Measurements from ENCODE around the gene GPR135.
A peak's percentile ranks its signal among the peaks of the same experiment; 100 is the strongest.

Gene GPR135

DNA sequence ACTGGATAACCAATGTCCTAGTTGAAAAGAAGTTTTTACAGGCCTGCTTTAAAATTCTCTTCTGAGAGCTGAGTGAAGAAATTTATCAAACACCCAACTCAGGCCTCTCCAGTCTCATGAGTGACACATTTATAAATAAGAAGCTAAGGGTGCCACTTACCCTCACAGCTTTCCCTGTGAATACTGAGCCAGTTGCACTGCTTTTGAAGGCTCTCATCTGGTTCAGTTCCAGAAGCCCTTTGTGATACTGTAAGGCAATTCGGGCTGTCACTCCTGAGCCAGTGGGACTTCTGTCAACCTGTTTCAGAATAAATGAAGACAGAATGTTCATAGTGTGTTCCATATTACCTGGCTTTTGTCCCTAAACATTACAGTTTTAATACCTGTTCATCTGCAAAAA, 10.5 kb upstream of the GPR135 start:
- Histone ChIP-seq H3K4me3 (ENCODE audit: low read length) (no peak overlapping the region), H3K9me3 (ENCODE audit: control insufficient read depth, insufficient read depth, low read length) (no peaks in the 10 kb centered on the region), H3K27me3 (ENCODE audit: control insufficient read depth, insufficient read depth, low read length) (no peaks in the 10 kb centered on the region), H3K4me1 (ENCODE audit: control insufficient read depth, insufficient read depth, low read length) (no peaks in the 10 kb centered on the region), H3K36me3 (ENCODE audit: control insufficient read depth, insufficient read depth, low read length) (no peaks in the 10 kb centered on the region; the same call in 1 of the 2 replicates), H3K27ac (ENCODE audit: low read length) (no peak overlapping the region)
- DNase-seq (ENCODE audit: low read depth, low spot score): no peak
- no CpG with 5 or more reads among the region's 1 CpG for WGBS (ENCODE audit: insufficient coverage, insufficient read length)

DNA sequence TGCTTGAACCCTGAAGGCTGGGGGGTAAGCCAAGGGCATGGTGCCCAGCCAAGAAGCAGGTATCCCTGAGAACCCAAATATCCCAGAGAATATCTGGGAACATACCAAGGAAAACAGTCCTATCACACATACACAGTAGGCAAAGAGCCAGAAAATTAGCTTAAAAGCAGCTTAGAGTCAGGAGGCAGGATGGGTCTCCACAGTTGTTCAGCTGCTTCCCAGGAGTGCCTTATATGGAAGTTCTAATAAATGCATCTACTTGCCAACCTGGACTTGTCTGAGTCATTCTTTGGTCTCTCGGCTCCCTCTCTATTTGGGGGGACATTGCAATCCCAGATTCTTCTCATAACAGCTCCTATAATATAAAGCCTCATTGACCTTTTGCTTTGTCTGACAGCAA, 9.0 kb upstream of the GPR135 start:
- H3K9me3 ChIP-seq (ENCODE audit: control insufficient read depth, insufficient read depth, low read length): no peaks in the 10 kb centered on the region
- H3K4me1 ChIP-seq (ENCODE audit: control insufficient read depth, insufficient read depth, low read length): no peaks in the 10 kb centered on the region
- no CpG with 5 or more reads among the region's 1 CpG for WGBS (ENCODE audit: insufficient coverage, insufficient read length)
- no peak overlapping the region for H3K27ac ChIP-seq (ENCODE audit: low read length)
- no peaks in the 10 kb centered on the region for H3K27me3 ChIP-seq (ENCODE audit: control insufficient read depth, insufficient read depth, low read length)
- no peak overlapping the region for H3K4me3 ChIP-seq (ENCODE audit: low read length)
- no peak for DNase-seq (ENCODE audit: low read depth, low spot score)
- H3K36me3 ChIP-seq (ENCODE audit: control insufficient read depth, insufficient read depth, low read length): no peaks in the 10 kb centered on the region; the same call in 1 of the 2 replicates

DNA sequence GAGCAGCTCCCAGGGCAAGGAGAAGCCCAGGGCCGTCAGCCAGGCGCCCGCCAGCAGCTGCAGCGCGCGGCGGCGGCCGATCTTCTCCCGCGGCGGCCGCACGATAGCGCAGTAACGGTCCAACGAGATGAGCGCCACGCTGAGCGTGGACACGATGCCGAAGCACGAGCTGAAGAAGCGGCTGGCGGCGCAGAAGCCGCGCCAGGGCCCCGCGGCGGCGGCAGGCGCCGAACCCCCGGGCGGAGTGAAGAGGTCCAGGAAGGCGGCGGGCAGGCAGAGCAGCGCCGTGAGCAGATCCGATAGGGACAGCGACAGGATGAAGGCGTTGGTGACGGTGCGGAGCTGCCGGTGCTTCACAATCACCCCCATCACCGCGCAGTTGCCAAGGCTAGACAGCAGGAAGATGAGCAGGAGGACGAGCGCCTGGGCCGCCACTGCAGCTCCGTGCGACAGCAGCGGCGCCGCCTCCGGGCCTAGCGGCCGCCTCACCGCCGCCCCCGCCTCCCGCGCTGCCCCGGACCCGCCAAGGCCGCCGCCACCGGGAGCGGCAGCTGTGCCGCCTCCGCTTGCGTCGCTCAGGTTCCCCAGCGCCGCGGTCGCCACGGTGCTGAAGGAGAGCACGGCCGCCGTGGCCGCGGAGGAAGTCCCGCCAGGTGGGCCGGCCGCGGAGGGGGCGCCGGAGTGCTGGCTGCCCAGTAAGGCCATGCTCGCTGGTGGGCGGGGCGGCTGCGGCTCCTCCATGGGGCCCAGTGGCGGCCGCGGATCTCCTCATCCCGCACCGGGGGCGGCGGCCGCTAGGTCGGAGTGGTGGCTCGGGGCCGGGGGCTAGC, 479 bp downstream of the GPR135 start:
- WGBS (ENCODE audit: insufficient coverage, insufficient read length): no CpG with 5 or more reads among the region's 105 CpGs

DNA sequence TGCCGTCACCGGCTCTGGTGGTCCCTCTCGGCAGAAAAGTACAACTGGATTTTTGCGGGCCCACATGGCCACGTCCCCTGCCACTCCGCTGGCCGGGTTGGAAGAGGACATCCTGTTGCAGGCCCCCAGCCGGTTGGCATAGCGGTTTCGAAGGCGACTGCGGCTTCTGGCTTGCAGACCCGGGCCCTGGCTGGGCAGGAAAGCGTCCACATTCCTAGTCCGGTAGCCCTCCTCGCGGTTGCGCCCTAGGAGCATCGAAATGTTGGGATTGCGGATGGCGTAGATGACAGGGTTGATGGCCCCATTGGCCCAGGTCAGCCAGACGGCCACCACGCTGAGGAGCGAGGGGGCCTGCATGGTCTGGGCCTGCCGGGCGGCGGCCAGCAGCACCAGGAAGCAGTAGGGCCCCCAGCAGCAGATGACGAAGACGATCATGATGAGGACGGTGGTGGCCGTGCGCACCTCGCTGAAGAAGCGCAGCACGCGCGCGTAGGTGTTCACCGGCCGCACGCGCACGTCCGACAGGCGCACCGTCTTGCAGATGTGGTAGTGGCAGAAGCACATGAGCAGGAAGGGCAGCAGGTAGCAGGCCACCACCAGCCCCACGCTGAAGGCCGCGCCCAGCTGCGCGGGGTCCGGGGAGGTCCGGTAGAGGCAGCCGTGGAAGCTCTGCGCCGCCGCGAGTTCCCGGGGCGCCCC, 1.2 kb downstream of the GPR135 start:
- H3K27me3 ChIP-seq (ENCODE audit: control insufficient read depth, insufficient read depth, low read length): peaks cover 7% of the 10 kb centered on the region; the same call in 1 of the 2 replicates
- H3K27ac ChIP-seq (ENCODE audit: low read length): no peak overlapping the region
- H3K9me3 ChIP-seq (ENCODE audit: control insufficient read depth, insufficient read depth, low read length): no peaks in the 10 kb centered on the region
- H3K4me1 ChIP-seq (ENCODE audit: control insufficient read depth, insufficient read depth, low read length): 0 out of 2 replicates have a peak, but pooled peaks cover 2% of the 10 kb centered on the region
- H3K4me3 ChIP-seq (ENCODE audit: low read length): peak overlapping the region; percentile 70; the same call in 1 of the 2 replicates
- H3K36me3 ChIP-seq (ENCODE audit: control insufficient read depth, insufficient read depth, low read length): no peaks in the 10 kb centered on the region
- no CpG with 5 or more reads among the region's 60 CpGs for WGBS (ENCODE audit: insufficient coverage, insufficient read length)
- DNase-seq (ENCODE audit: low read depth, low spot score): no peak

More for the DNA sequence above, 479 bp downstream of the GPR135 start:
- peaks cover 7% of the 10 kb centered on the region; the same call in 1 of the 2 replicates for H3K27me3 ChIP-seq (ENCODE audit: control insufficient read depth, insufficient read depth, low read length)
- DNase-seq (ENCODE audit: low read depth, low spot score): no peak
- H3K27ac ChIP-seq (ENCODE audit: low read length): no peak overlapping the region
- no peaks in the 10 kb centered on the region for H3K36me3 ChIP-seq (ENCODE audit: control insufficient read depth, insufficient read depth, low read length)
- 0 out of 2 replicates have a peak, but pooled peaks cover 2% of the 10 kb centered on the region for H3K4me1 ChIP-seq (ENCODE audit: control insufficient read depth, insufficient read depth, low read length)
- H3K4me3 ChIP-seq (ENCODE audit: low read length): peak overlapping the region; percentile 70; the same call in 1 of the 2 replicates
- no peaks in the 10 kb centered on the region for H3K9me3 ChIP-seq (ENCODE audit: control insufficient read depth, insufficient read depth, low read length)

DNA sequence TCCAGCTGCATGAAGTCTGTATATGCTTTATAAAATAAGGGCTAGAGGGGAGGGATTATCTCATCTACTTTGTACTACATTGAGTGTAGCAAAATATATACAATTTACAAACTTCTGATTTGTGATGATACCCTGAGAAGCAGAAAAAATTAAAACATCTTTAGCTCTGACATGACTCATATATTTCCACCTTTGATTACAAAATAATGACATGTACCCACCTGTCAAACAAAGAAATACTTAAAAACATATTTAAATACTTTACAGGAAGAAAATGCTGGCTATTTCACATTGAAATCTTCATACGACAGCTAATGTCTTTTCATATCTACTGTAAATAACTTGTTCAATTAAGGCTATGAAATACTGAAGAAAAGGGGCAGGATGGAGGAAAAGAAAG, 3.3 kb downstream of the GPR135 start:
- H3K27me3 ChIP-seq (ENCODE audit: control insufficient read depth, insufficient read depth, low read length): peaks cover 7% of the 10 kb centered on the region; the same call in 1 of the 2 replicates
- H3K4me1 ChIP-seq (ENCODE audit: control insufficient read depth, insufficient read depth, low read length): 0 out of 2 replicates have a peak, but pooled peaks cover 2% of the 10 kb centered on the region
- H3K27ac ChIP-seq (ENCODE audit: low read length): no peak overlapping the region
- DNase-seq (ENCODE audit: low read depth, low spot score): no peak
- H3K4me3 ChIP-seq (ENCODE audit: low read length): no peak overlapping the region
- whole genome bisulfite sequencing (ENCODE audit: insufficient coverage, insufficient read length): no CpG with 5 or more reads among the region's 1 CpG
- H3K9me3 ChIP-seq (ENCODE audit: control insufficient read depth, insufficient read depth, low read length): no peaks in the 10 kb centered on the region
- no peaks in the 10 kb centered on the region for H3K36me3 ChIP-seq (ENCODE audit: control insufficient read depth, insufficient read depth, low read length)

DNA sequence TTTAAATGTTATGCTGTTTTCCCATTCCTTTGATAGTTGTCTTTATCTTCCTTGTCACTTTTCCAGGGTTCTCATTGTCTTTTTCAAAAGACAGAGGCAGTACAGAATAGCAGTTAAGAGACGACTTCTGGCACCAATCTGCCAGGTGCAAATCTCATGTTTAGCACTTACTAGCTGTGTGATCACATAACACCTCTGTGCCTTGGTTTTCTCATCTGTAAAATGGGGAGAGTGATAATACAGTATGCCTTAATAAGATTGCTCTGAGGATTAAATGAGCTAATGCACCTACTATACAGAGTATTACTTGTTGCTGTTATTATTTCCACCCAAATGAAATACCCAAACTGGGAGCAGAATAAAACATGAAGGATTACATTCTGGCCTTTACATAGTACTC, 4.8 kb downstream of the GPR135 start:
- Histone ChIP-seq H3K27me3 (ENCODE audit: control insufficient read depth, insufficient read depth, low read length) (peaks cover 7% of the 10 kb centered on the region; the same call in 1 of the 2 replicates), H3K27ac (ENCODE audit: low read length) (no peak overlapping the region), H3K4me1 (ENCODE audit: control insufficient read depth, insufficient read depth, low read length) (0 out of 2 replicates have a peak, but pooled peaks cover 2% of the 10 kb centered on the region), H3K9me3 (ENCODE audit: control insufficient read depth, insufficient read depth, low read length) (no peaks in the 10 kb centered on the region), H3K36me3 (ENCODE audit: control insufficient read depth, insufficient read depth, low read length) (no peaks in the 10 kb centered on the region), H3K4me3 (ENCODE audit: low read length) (no peak overlapping the region)
- WGBS (ENCODE audit: insufficient coverage, insufficient read length): no CpG with 5 or more reads among the region's 1 CpG
- no peak for DNase-seq (ENCODE audit: low read depth, low spot score)

DNA sequence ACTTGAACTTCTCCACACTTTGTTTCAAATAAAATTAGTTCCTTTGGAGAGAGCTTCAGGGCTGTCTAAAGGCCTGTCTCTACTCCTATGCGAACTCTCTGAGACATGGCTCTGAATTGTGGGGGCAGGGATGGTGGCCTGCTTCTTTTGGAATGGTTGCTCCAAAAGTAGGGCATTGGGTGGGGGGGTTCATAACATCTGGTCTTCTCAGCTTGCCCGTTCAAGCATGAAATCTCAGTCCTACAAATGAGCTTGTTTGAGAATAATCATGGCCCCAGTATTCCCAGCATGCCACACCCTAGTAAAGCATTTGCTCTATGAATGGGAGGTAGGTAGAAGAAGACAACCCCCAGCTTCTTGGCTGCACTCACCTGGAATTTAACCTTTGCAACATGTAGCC, 6.7 kb downstream of the GPR135 start:
- Histone ChIP-seq H3K9me3 (ENCODE audit: control insufficient read depth, insufficient read depth, low read length) (no peaks in the 10 kb centered on the region), H3K4me1 (ENCODE audit: control insufficient read depth, insufficient read depth, low read length) (no peaks in the 10 kb centered on the region), H3K27ac (ENCODE audit: low read length) (no peak overlapping the region), H3K4me3 (ENCODE audit: low read length) (no peak overlapping the region), H3K27me3 (ENCODE audit: control insufficient read depth, insufficient read depth, low read length) (peaks cover 4% of the 10 kb centered on the region; the same call in 1 of the 2 replicates), H3K36me3 (ENCODE audit: control insufficient read depth, insufficient read depth, low read length) (no peaks in the 10 kb centered on the region)
- no CpG with 5 or more reads among the region's 2 CpGs for WGBS (ENCODE audit: insufficient coverage, insufficient read length)
- no peak for DNase-seq (ENCODE audit: low read depth, low spot score)

DNA sequence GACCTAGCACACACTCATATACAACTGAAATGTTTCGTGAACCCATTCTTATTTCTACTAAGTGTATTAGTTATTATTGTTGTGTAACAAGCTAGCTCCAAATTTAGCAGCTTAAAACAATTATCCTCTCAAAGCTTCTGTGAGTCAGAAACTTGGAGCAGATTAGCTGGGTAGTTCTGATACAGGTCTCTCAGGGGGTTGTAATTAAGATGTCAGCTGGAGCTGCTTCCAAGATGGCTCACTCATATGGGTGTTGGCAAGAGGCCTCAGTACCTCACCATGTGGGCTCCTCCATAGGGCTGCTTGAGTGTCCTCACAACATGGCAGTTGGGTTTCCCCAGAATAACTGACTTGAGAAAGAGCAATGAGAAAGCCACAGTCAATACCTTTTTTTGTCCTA, 9.8 kb downstream of the GPR135 start:
- Histone ChIP-seq H3K4me3 (ENCODE audit: low read length) (no peak overlapping the region), H3K27me3 (ENCODE audit: control insufficient read depth, insufficient read depth, low read length) (no peaks in the 10 kb centered on the region), H3K9me3 (ENCODE audit: control insufficient read depth, insufficient read depth, low read length) (no peaks in the 10 kb centered on the region), H3K27ac (ENCODE audit: low read length) (no peak overlapping the region), H3K4me1 (ENCODE audit: control insufficient read depth, insufficient read depth, low read length) (no peaks in the 10 kb centered on the region), H3K36me3 (ENCODE audit: control insufficient read depth, insufficient read depth, low read length) (no peaks in the 10 kb centered on the region)
- WGBS (ENCODE audit: insufficient coverage, insufficient read length): no CpG with 5 or more reads among the region's 1 CpG
- DNase-seq (ENCODE audit: low read depth, low spot score): no peak

DNA sequence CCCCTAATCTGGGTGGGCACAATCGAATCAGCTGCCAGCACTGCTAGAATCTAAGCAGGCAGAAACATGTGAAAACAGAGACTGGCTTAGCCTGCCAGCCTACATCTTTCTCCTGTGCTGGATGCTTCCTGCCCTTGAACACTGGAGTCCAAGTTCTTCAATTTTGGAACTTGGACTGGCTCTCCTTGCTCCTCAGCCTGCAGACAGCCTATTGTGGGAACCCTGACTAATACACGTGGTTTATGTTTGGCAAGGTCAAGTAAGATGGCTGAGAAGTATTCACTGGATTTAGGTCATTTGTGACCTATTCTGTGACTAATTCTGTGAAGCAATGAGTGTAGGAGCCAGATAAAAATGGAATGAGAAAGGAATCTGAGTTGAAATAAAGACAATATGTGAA, 11.0 kb downstream of the GPR135 start:
- DNase-seq (ENCODE audit: low read depth, low spot score): no peak
- Histone ChIP-seq H3K36me3 (ENCODE audit: control insufficient read depth, insufficient read depth, low read length) (no peaks in the 10 kb centered on the region), H3K27ac (ENCODE audit: low read length) (no peak overlapping the region), H3K4me1 (ENCODE audit: control insufficient read depth, insufficient read depth, low read length) (no peaks in the 10 kb centered on the region), H3K9me3 (ENCODE audit: control insufficient read depth, insufficient read depth, low read length) (no peaks in the 10 kb centered on the region), H3K4me3 (ENCODE audit: low read length) (no peak overlapping the region), H3K27me3 (ENCODE audit: control insufficient read depth, insufficient read depth, low read length) (no peaks in the 10 kb centered on the region)
- WGBS (ENCODE audit: insufficient coverage, insufficient read length): no CpG with 5 or more reads among the region's 2 CpGs

DNA sequence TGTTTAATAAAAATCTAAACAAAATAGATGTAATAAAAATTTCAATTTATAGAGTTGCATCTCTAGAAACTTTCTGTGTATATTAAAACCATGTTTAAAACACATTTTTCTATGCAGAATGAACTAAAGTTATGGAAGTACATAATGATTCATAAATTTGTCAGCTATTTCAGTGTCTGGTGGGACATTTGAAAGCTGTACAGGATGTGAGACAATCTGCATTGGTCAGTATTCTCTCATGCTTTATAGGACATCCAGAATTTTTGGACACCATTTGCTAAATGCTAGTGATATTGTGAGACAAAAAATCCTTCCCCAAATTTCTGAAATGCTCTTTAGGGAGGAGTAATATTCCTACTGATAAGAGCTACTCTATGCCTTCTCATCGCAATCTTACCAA, 13.3 kb downstream of the GPR135 start:
- Histone ChIP-seq H3K9me3 (ENCODE audit: control insufficient read depth, insufficient read depth, low read length) (no peaks in the 10 kb centered on the region), H3K4me3 (ENCODE audit: low read length) (no peak overlapping the region), H3K4me1 (ENCODE audit: control insufficient read depth, insufficient read depth, low read length) (no peaks in the 10 kb centered on the region), H3K36me3 (ENCODE audit: control insufficient read depth, insufficient read depth, low read length) (no peaks in the 10 kb centered on the region), H3K27ac (ENCODE audit: low read length) (no peak overlapping the region), H3K27me3 (ENCODE audit: control insufficient read depth, insufficient read depth, low read length) (no peaks in the 10 kb centered on the region)
- no CpG with 5 or more reads among the region's 1 CpG for whole genome bisulfite sequencing (ENCODE audit: insufficient coverage, insufficient read length)
- no peak for DNase-seq (ENCODE audit: low read depth, low spot score)

Data from iPS DF 6.9 (cell line).